Fibroblast of mammary gland (primary cell): ENCODE results near the gene ADAM23.

ENCODE experiments used
- DNase-seq: peaks from one replicate; pipeline ENCODE4 v3.0.0-alpha.2; 2010; ENCODE audit warnings: low read depth
- H3K4me3 ChIP-seq: 2 replicates; pipeline ENCODE4 v1.5.1; 2011; ENCODE audit warnings: low read depth, mild to moderate bottlenecking, low read length, moderate library complexity; ENCODE audit not compliant: control insufficient read depth
- CTCF ChIP-seq: conservative IDR thresholded peaks from 2 replicates; pipeline ENCODE4 v1.5.1; 2011; ENCODE audit warnings: low read depth, low read length, inconsistent platforms; ENCODE audit not compliant: control insufficient read depth, insufficient read depth

The ADAM23 gene

GRCh38 chr2:206442474-206442832 is 879 bp upstream of the ADAM23 start:
- no peak for DNase-seq
- no peak for TF ChIP-seq CTCF
- no peak overlapping the region for H3K4me3 ChIP-seq

- H3K4me3 ChIP-seq = peak overlapping the region; percentile 60
- DNase-seq = peak; percentile 15
- TF ChIP-seq CTCF = no peak
Observed at GRCh38 chr2:206443735-206444527, 599 bp downstream of the ADAM23 start.

DNA sequence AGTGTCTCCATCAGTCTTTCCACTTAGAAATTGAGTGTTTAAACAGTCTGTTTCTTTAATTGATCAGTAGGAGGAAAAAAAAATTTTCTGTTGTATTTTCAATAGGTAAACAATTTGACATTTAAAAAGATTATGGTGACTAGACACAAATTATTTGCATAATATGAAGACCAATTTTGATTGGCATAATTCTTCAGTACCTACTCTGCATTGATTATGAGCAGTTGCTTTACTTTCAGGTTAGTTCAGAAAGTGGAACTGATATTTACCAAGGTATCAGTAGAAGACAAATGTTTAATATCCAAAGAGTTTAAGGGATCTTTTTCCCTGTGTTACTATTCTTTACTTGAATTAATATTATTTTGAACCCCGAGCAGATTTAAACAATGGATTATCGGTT is 2.6 kb downstream of the ADAM23 start:
- TF ChIP-seq CTCF = no peak
- DNase-seq = no peak
- no peak overlapping the region for H3K4me3 ChIP-seq

- peak; percentile 8 for DNase-seq
- H3K4me3 ChIP-seq = no peak overlapping the region
- TF ChIP-seq CTCF = no peak
Observed at GRCh38 chr2:206452242-206452641, 8.9 kb downstream of the ADAM23 start.

- TF ChIP-seq CTCF = no peak
- DNase-seq = peak; percentile 51
- H3K4me3 ChIP-seq = no peak overlapping the region
Observed at GRCh38 chr2:206452750-206453149, 9.4 kb downstream of the ADAM23 start.

DNA sequence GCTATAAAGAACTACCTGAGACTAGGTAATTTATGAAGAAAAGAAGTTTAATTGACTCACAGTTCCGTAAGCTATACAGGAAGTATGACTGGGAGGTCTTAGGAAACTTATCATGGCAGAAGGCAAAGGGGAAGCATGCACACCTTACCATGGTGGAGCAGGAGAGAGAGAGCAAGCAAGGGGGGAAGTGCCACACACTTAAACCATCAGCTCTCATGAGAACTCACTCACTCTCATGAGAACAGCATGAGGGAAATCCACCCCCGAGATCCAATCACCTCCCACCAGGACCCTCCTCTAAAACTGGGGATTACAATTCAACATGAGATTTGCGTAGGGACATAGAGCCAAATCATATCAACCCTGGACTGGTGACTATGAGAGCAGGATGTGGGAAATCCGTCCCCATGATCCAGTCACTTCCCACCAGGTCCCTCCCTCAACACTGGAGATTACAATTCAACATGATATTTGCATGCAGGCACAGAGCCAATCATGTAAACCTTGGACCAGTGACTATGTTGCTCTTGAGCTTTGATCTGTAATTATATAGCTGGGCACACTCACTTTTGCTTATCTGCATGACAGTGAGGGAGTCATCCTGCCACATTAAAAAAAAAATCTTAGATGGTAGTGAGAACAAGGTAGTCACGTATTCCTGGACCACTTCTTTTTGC is 12.9 kb downstream of the ADAM23 start:
- H3K4me3 ChIP-seq = no peak overlapping the region
- DNase-seq = no peak
- TF ChIP-seq CTCF = no peak

DNA sequence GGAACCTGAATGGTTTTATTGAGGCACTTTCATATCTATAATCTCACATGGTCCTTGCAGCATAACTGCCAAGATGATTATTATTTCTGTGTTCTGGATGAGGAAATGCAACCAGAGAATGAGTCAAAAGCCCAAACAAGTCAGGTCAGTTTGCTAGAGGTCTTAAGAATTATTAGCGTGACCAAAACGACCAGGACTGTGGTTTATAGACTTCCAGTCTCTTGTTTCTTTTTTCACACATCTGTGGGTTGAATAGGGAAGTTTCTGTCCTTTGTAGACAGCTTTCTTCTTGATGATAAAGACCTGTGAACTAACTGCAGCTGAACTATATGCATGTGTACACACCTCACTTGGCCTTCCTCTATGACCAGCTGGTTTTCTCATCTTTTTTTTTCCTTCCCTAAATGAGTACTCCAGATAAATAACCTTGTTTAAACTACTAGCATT is 13.9 kb downstream of the ADAM23 start:
- peak; percentile 14 for DNase-seq
- no peak overlapping the region for H3K4me3 ChIP-seq
- TF ChIP-seq CTCF = no peak
